K562 (cell line): Measurements from ENCODE around the gene DBNDD1. TPM values are rescaled to one million over a fixed set of nuclear protein-coding genes. Genes with fewer than 3 reads are reported as not detected.

Source experiments
- ATAC-seq: fragments of 200-7000 bp; cut with Tn5 transposase; 3 replicates; pipeline ENCODE4 v1.9.1; 2020; ENCODE audit warnings: moderate library complexity
- BruUV-seq: library from RNA; stranded (reverse); fragments of 400-500 nt; replicated peaks from 2 replicates; lab custom pipeline; 2021; lab: Mats Ljungman, UMichigan
- CTCF ChIA-PET: fragments of 300-600 bp; formaldehyde crosslinking; extraction: SDS; loops from one replicate; lab custom pipeline; 2021; ENCODE audit warnings: low intra/inter-chr PET ratio; lab: Yijun Ruan, JAX
- POLR2A ChIA-PET: fragments of 300-600, 350-650 bp; sonication (Branson Sonifier 250); formaldehyde crosslinking; extraction: SDS; loops from one replicate; lab custom pipeline; 2021; ENCODE audit warnings: antibody characterized with exemption, inconsistent platforms; lab: Yijun Ruan, JAX
- DNase-seq, 4 experiments: peaks; one replicate each; pipeline versions ENCODE4 v3.0.0 to v3.0.0-alpha.2; 2011 to 2018; ENCODE audit warnings: low spot score in 3 of 4, mixed read lengths in 3 of 4; ENCODE audit errors: extremely low read depth in 1 of 4
- FAIRE-seq: peaks from 2 replicates; lab custom pipeline; 2011; peaks lifted over from hg19 to GRCh38; lab: Jason Lieb, UNC
- H2AFZ ChIP-seq: 2 replicates; pipeline ENCODE4 v1.6.0; 2011; ENCODE audit warnings: low read depth, low read length, control low read depth, inconsistent platforms
- H3K27ac ChIP-seq: fragments of 200-600 bp; 3 replicates; pipeline ENCODE4 v1.8.0; 2011; ENCODE audit warnings: low read depth, mild to moderate bottlenecking, control low read depth, inconsistent platforms, low read length, moderate library complexity, mixed read lengths; ENCODE audit errors: extremely low read depth
- H3K27me3 ChIP-seq, 2 experiments: fragments of 300-600 bp in 1 of 2; 2 replicates in 1 of 2; 3 replicates in 1 of 2; pipeline versions ENCODE4 v1.6.0 to v1.8.0; 2011; ENCODE audit warnings: inconsistent platforms in 2 of 2, low read length in 2 of 2, mild to moderate bottlenecking in 1 of 2, mixed read lengths in 1 of 2, moderate library complexity in 1 of 2; ENCODE audit not compliant: control insufficient read depth in 2 of 2, insufficient read depth in 2 of 2
- H3K36me3 ChIP-seq: fragments of 300-600 bp; 3 replicates; pipeline ENCODE4 v1.8.0; 2011; ENCODE audit warnings: mild to moderate bottlenecking, low read length, inconsistent platforms; ENCODE audit not compliant: control insufficient read depth, insufficient read depth
- H3K4me1 ChIP-seq, 2 experiments: fragments of 200-600 bp in 1 of 2; replicated peaks in 1 of 2; 2 replicates in 1 of 2; 3 replicates in 1 of 2; pipeline versions ENCODE4 v1.5.1 to v1.8.0; 2011; ENCODE audit warnings: inconsistent platforms in 2 of 2, low read length in 2 of 2, mild to moderate bottlenecking in 1 of 2, mixed read lengths in 1 of 2, moderate library complexity in 1 of 2; ENCODE audit not compliant: control insufficient read depth in 2 of 2, insufficient read depth in 2 of 2
- H3K4me2 ChIP-seq: 2 replicates; pipeline ENCODE4 v1.6.1; 2011; ENCODE audit warnings: low read length, control low read depth, inconsistent platforms, mixed read lengths; ENCODE audit not compliant: insufficient read depth
- H3K4me3 ChIP-seq: fragments of 200-600 bp; sonication (generic), shearing (Covaris generic); 2 replicates; pipeline ENCODE4 v1.5.1; 2016; ENCODE audit warnings: control low read depth, inconsistent platforms
- H3K79me2 ChIP-seq: fragments of 200-600 bp; 3 replicates; pipeline ENCODE4 v1.8.0; 2011; ENCODE audit warnings: low read length, inconsistent platforms; ENCODE audit not compliant: control insufficient read depth, insufficient read depth
- H3K9ac ChIP-seq, 2 experiments: 2 replicates each; pipeline versions ENCODE4 v1.6.0 to v1.6.1; 2011; ENCODE audit warnings: low read depth in 2 of 2, low read length in 2 of 2, control low read depth in 1 of 2, inconsistent platforms in 1 of 2, mild to moderate bottlenecking in 1 of 2, mixed read lengths in 1 of 2; ENCODE audit not compliant: insufficient read depth in 1 of 2
- H3K9me1 ChIP-seq: one replicate; pipeline ENCODE4 v1.6.0; 2011; ENCODE audit warnings: inconsistent platforms, mild to moderate bottlenecking, low read length, moderate library complexity; ENCODE audit not compliant: control insufficient read depth, insufficient read depth
- H3K9me3 ChIP-seq: replicated peaks from 2 replicates; pipeline ENCODE4 v1.5.1; 2011; ENCODE audit warnings: low read depth, low read length, inconsistent platforms; ENCODE audit not compliant: control insufficient read depth, insufficient read depth
- H4K20me1 ChIP-seq: replicated peaks from 2 replicates; pipeline ENCODE4 v1.6.1; 2011; ENCODE audit warnings: low read length, inconsistent platforms, mixed read lengths; ENCODE audit not compliant: control insufficient read depth, insufficient read depth
- CREM ChIP-seq: IDR thresholded peaks from 2 replicates; pipeline ENCODE4 v1.6.1; 2014; ENCODE audit warnings: antibody characterized with exemption, low read depth
- MIER1 ChIP-seq: fragments of 450-650 bp; IDR thresholded peaks from 2 replicates; pipeline ENCODE4 v1.6.1; 2016; ENCODE audit warnings: antibody characterized with exemption, mild to moderate bottlenecking, low read depth
- POLR2G ChIP-seq: fragments of 200-400 bp; formaldehyde crosslinking; IDR thresholded peaks from 2 replicates; pipeline ENCODE4 v1.6.1; 2017; ENCODE audit warnings: low read depth, mild to moderate bottlenecking, antibody characterized with exemption, low read length, moderate library complexity
- TFE3 ChIP-seq: fragments of 450-650 bp; formaldehyde crosslinking; IDR thresholded peaks from 2 replicates; pipeline ENCODE4 v1.4.0; 2020; ENCODE audit warnings: mild to moderate bottlenecking, mixed read lengths
- ZSCAN32 ChIP-seq: fragments of 450-650 bp; formaldehyde crosslinking; IDR thresholded peaks from 2 replicates; pipeline ENCODE4 v1.4.0; 2020; ENCODE audit warnings: mild to moderate bottlenecking, moderate library complexity
- WGBS: fragments of 100-300 bp; shearing (Covaris generic); methylation state at CpG from one replicate; pipeline ENCODE4 v1.1.6; 2016; ENCODE audit warnings: low coverage, mixed read lengths; ENCODE audit not compliant: insufficient coverage; ENCODE audit errors: missing lambda C conversion rate; 5-methylcytosine and 5-hydroxymethylcytosine counted together
- in situ Hi-C: fragments of 300-500 bp; cut with MboI; formaldehyde crosslinking; loops from 4 replicates; pipeline ENCODE4 v1.15.0; 2018; ENCODE audit warnings: inconsistent platforms, mixed read lengths
- intact Hi-C: fragments of 100-400 bp; cut with micrococcal nuclease; formaldehyde crosslinking; loops from 2 replicates; pipeline ENCODE4 v1.14.2; 2022
- polyA plus RNA-seq, 8 experiments: library from polyadenylated mRNA; depleted of rRNA in 4 of 8; stranded (reverse) in 5 of 8; unstranded in 3 of 8; fragments of >200 nt; fragmentation: Nextera tagmentation in 2 of 8; fragmentation: Illumina TruSeq in 1 of 8; extraction: Ambion mirVana in 2 of 8; extraction: Trizol in 1 of 8; gene quantifications; 2 replicates each; pipeline versions ENCODE4 v1.2.1 to v1.2.3, GENCODE V29; 2011 to 2014; ENCODE audit warnings: inconsistent platforms in 1 of 8, missing spikeins in 1 of 8
- total RNA-seq, 7 experiments: library from RNA; depleted of rRNA in 6 of 7; stranded (reverse); fragments of >200 nt in 6 of 7; fragmentation: Illumina TruSeq in 2 of 7; extraction: Trizol in 2 of 7; gene quantifications; 2 replicates each; pipeline versions ENCODE4 v1.2.1 to v1.2.3, GENCODE V29; 2011 to 2021; ENCODE audit warnings: low replicate concordance in 1 of 7

DBNDD1 gene
- total and polyA plus RNA-seq, 9 of the 15 experiments (the other 6 are each of a cell fraction or from before 2014, with no cell fraction given) = 0.55 to 13.0 (median 5.8) TPM

DNA sequence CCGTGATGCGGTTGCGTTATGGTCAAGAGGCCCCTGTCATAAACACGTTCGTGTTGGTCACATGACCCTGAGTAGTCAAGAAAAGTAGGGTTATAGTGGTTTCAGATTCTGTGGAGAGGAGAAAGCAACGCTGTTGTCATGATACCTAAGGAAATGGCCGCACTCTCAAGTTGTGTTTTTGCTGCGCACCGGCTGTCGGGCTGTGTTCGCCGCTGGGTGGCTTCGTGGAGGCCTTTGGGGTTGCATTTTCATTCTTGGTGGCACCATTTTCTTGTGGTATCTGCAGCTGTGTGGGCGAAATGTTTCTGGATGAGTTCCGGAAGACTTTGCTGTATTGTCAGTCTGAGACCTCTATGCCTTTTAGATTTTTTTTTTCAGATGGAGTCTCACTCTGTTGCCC is 35.7 kb downstream of the DBNDD1 start:
- FAIRE-seq = no peak
- intact Hi-C loops (no loop called here), in situ Hi-C loops (no loop called here)
- Histone ChIP-seq H3K79me2 (no peaks in the 10 kb centered on the region; the same call in 2 of the 3 replicates), H3K9me1 (no peaks in the 10 kb centered on the region), H3K4me1 (no peaks in the 10 kb centered on the region; a peak in 1 of 5 replicates), H3K27me3 (no peaks in the 10 kb centered on the region), H2AFZ (no peak overlapping the region), H3K27ac (no peak overlapping the region), H3K9ac (no peak overlapping the region), H3K4me2 (no peak overlapping the region), H3K9me3 (no peaks in the 10 kb centered on the region), H3K4me3 (no peak overlapping the region), H4K20me1 (no peaks in the 10 kb centered on the region), H3K36me3 (peaks cover 85% of the 10 kb centered on the region)
- CTCF ChIA-PET = no interaction called here
- DNase-seq = no peak
- POLR2A ChIA-PET = no interaction called here
- ATAC-seq = no peak
- BruUV-seq = no TSS peak
- WGBS = 86% methylated on average over 15 of the region's 15 CpGs
- TF ChIP-seq MIER1 (no peak), TFE3 (peak; percentile 54), CREM (no peak)

DNA sequence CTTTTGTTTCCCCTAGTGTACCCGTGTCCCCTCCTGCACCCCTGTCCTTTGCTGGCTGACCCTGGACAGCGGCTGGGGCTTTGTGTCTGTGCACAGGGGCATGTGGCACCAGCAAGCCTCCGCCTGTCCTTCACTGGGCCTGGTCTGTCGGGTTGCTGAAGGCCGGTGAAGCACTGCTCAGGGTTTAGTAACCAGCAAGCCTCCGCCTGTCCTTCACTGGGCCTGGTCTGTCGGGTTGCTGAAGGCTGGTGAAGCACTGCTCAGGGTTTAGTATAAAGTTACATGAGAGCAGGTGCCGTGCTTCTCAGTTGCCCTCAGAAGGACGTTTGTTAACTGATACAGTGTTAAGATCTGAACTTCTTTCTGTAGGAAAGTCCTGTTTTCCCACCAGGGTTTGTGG is 36.9 kb downstream of the DBNDD1 start:
- no peaks in the 10 kb centered on the region; a peak in 2 of 5 replicates for H3K4me1 ChIP-seq
- peaks cover 88% of the 10 kb centered on the region for H3K36me3 ChIP-seq
- in situ Hi-C loops = no loop called here
- no peaks in the 10 kb centered on the region for H3K9me1 ChIP-seq
- H3K79me2 ChIP-seq = peaks cover 8% of the 10 kb centered on the region
- H4K20me1 ChIP-seq = no peaks in the 10 kb centered on the region
- no peak for ATAC-seq
- H3K9me3 ChIP-seq = no peaks in the 10 kb centered on the region
- DNase-seq = no peak
- H3K4me2 ChIP-seq = no peak overlapping the region
- no peaks in the 10 kb centered on the region for H3K27me3 ChIP-seq
- no peak overlapping the region for H3K4me3 ChIP-seq
- 0 out of 4 replicates have a peak overlapping the region, but pooled peaks of 1 of the 2 experiments have one; percentile 19 for H3K9ac ChIP-seq
- CTCF ChIA-PET = no interaction called here
- TF ChIP-seq ZSCAN32 (CRISPR knock-in tag) (no peak), POLR2G (0 out of 2 replicates have a peak, but pooled peaks have one; percentile 26)
- TF ChIP-seq, all 486 proteins: peak for 1
- WGBS = 93% methylated on average over 9 of the region's 9 CpGs
- Histone ChIP-seq H2AFZ (no peak overlapping the region), H3K27ac (no peak overlapping the region)
- FAIRE-seq = no peak
- no TSS peak for BruUV-seq
- intact Hi-C loops = no loop called here
- POLR2A ChIA-PET = interaction anchor here (0.6 to 2.8 kb wide), 2 partner anchors 8 to 10 kb away, joined by 5 to 15 read pairs; no protein-coding TSS in a partner anchor
